Fibroblast of lung (primary cell): ENCODE results near the gene CT45A10. TPM values are rescaled to one million over a fixed set of nuclear protein-coding genes. Genes with fewer than 3 reads are reported as not detected.
"Not testable (repeated sequence)": the region's sequence is repeated elsewhere in the genome, so short reads cannot be mapped to it uniquely, and the experiment has no call there.

ENCODE experiments used
- DNase-seq, 2 donors: peaks; one replicate each; pipeline versions ENCODE4 v3.0.0 to v3.0.0-alpha.2; 2010; ENCODE audit warnings: low read depth in 2 of 2
- H2AFZ ChIP-seq: 2 replicates; pipeline ENCODE4 v1.5.1; 2012; ENCODE audit warnings: low read length, control low read depth, inconsistent platforms
- H3K27ac ChIP-seq: 2 replicates; pipeline ENCODE4 v1.5.1; 2011; ENCODE audit warnings: low read length, control low read depth; ENCODE audit not compliant: insufficient read depth
- H3K27me3 ChIP-seq: 2 replicates; pipeline ENCODE4 v1.5.1; 2011; ENCODE audit warnings: mild to moderate bottlenecking, low read length; ENCODE audit not compliant: control insufficient read depth, insufficient read depth
- H3K36me3 ChIP-seq: 2 replicates; pipeline ENCODE4 v1.5.1; 2011; ENCODE audit warnings: low read length; ENCODE audit not compliant: control insufficient read depth, insufficient read depth
- H3K4me1 ChIP-seq: 2 replicates; pipeline ENCODE4 v1.5.1; 2011; ENCODE audit warnings: low read length; ENCODE audit not compliant: control insufficient read depth, insufficient read depth; ENCODE audit errors: extremely low read depth
- H3K4me2 ChIP-seq: 2 replicates; pipeline ENCODE4 v1.5.1; 2011; ENCODE audit warnings: low read length, control low read depth; ENCODE audit not compliant: insufficient read depth; ENCODE audit errors: extremely low read depth
- H3K4me3 ChIP-seq, 4 experiments: fragments of 200-600 bp in 1 of 4; sonication (generic) in 1 of 4; replicated peaks in 1 of 4; 2 replicates each; pipeline ENCODE4 v1.5.1; 2011 to 2016; ENCODE audit warnings: low read length in 4 of 4, low read depth in 3 of 4, mild to moderate bottlenecking in 3 of 4, control low read depth in 2 of 4, inconsistent platforms in 1 of 4, mixed read lengths in 1 of 4; ENCODE audit not compliant: insufficient read depth in 1 of 4; ENCODE audit errors: control extremely low read depth in 1 of 4
- H3K79me2 ChIP-seq: 2 replicates; pipeline ENCODE4 v1.5.1; 2012; ENCODE audit warnings: mild to moderate bottlenecking, low read length, inconsistent platforms; ENCODE audit not compliant: control insufficient read depth, insufficient read depth
- H3K9ac ChIP-seq: 2 replicates; pipeline ENCODE4 v1.5.1; 2011; ENCODE audit warnings: mild to moderate bottlenecking, low read length, control low read depth; ENCODE audit not compliant: insufficient read depth
- H3K9me3 ChIP-seq: 2 replicates; pipeline ENCODE4 v1.5.1; 2012; ENCODE audit warnings: low read depth, low read length; ENCODE audit not compliant: control insufficient read depth, insufficient read depth
- H4K20me1 ChIP-seq: 2 replicates; pipeline ENCODE4 v1.5.1; 2011; ENCODE audit warnings: low read length; ENCODE audit not compliant: control insufficient read depth, insufficient read depth; ENCODE audit errors: extremely low read depth
- polyA plus RNA-seq, 2 donors: library from polyadenylated mRNA; depleted of rRNA in 1 of 2; stranded (reverse) in 1 of 2; unstranded in 1 of 2; fragments of >200 nt; gene quantifications; 2 replicates each; pipeline ENCODE4 v1.2.1, GENCODE V29; 2011 to 2012; ENCODE audit warnings: missing spikeins in 1 of 2
- total RNA-seq: library from RNA; depleted of rRNA; stranded (reverse); fragments of >200 nt; gene quantifications from 2 replicates; pipeline ENCODE4 v1.2.1, GENCODE V29; 2014

CT45A10 gene
- total and polyA plus RNA-seq, 2 donors (not counting 1 experiment from before 2014, with no cell fraction given): not detected

- not testable (repeated sequence) for H2AFZ ChIP-seq, H3K9ac ChIP-seq, H3K4me2 ChIP-seq, H3K9me3 ChIP-seq, H4K20me1 ChIP-seq, H3K27me3 ChIP-seq, H3K79me2 ChIP-seq, H3K4me3 ChIP-seq, H3K27ac ChIP-seq, DNase-seq, H3K4me1 ChIP-seq, H3K36me3 ChIP-seq
Observed at GRCh38 chrX:135882741-135883140, 10.5 kb downstream of the CT45A10 start.

GRCh38 chrX:135871712-135872111 lies 21.5 kb downstream of the CT45A10 start, which contains the start of gene CT45A9:
TSS of gene CT45A9 (minus strand) at chrX:135871812. CDS start at chrX:135868061, 3,751 bp downstream.
- H4K20me1 ChIP-seq, H3K9ac ChIP-seq, H3K9me3 ChIP-seq, H3K4me2 ChIP-seq, DNase-seq, H2AFZ ChIP-seq, H3K27me3 ChIP-seq, H3K4me3 ChIP-seq, H3K27ac ChIP-seq, H3K36me3 ChIP-seq, H3K79me2 ChIP-seq, H3K4me1 ChIP-seq: not testable (repeated sequence)

GRCh38 chrX:135854438-135854837 lies 38.8 kb downstream of the CT45A10 start, which contains the start of gene CT45A8:
TSS of gene CT45A8 (minus strand) at chrX:135854538. CDS start at chrX:135850783, 3,755 bp downstream.
- not testable (repeated sequence) for H3K9me3 ChIP-seq, H3K9ac ChIP-seq, DNase-seq, H3K4me1 ChIP-seq, H3K27ac ChIP-seq, H3K4me3 ChIP-seq, H3K27me3 ChIP-seq, H3K79me2 ChIP-seq, H4K20me1 ChIP-seq, H3K36me3 ChIP-seq, H3K4me2 ChIP-seq, H2AFZ ChIP-seq

GRCh38 chrX:135837180-135837579 lies 56.1 kb downstream of the CT45A10 start, which contains the start of gene CT45A7:
TSS of gene CT45A7 (minus strand) at chrX:135837280. CDS start at chrX:135833533, 3,747 bp downstream.
- not testable (repeated sequence) for H2AFZ ChIP-seq, H3K27me3 ChIP-seq, H3K4me1 ChIP-seq, DNase-seq, H3K27ac ChIP-seq, H4K20me1 ChIP-seq, H3K79me2 ChIP-seq, H3K36me3 ChIP-seq, H3K4me3 ChIP-seq, H3K9ac ChIP-seq, H3K9me3 ChIP-seq, H3K4me2 ChIP-seq

Other genes starting within 250 kb of the CT45A10 start
- not detected in 2 replicates for gene CT45A1, start 179.8 kb downstream of the CT45A10 start, total RNA-seq
- gene CT45A1, start 179.8 kb downstream of the CT45A10 start, polyA plus RNA-seq: not detected in 2 replicates
- gene CT45A3, start 125.3 kb downstream of the CT45A10 start, total RNA-seq: not detected in 2 replicates
- gene CT45A3, start 125.3 kb downstream of the CT45A10 start, polyA plus RNA-seq: not detected in 2 replicates
- gene CT45A5, start 107.9 kb downstream of the CT45A10 start, total RNA-seq: not detected in 2 replicates
- gene CT45A5, start 107.9 kb downstream of the CT45A10 start, polyA plus RNA-seq: not detected in 2 replicates
- gene CT45A6, start 90.7 kb downstream of the CT45A10 start, total RNA-seq: not detected in 2 replicates
- gene CT45A6, start 90.7 kb downstream of the CT45A10 start, polyA plus RNA-seq: not detected in 2 replicates
- gene CT45A2, start 73.4 kb downstream of the CT45A10 start, total RNA-seq: not detected in 2 replicates
- not detected in 2 replicates for gene CT45A2, start 73.4 kb downstream of the CT45A10 start, polyA plus RNA-seq
- not detected in 2 replicates for gene CT45A7, start 56.2 kb downstream of the CT45A10 start, total RNA-seq
- gene CT45A7, start 56.2 kb downstream of the CT45A10 start, polyA plus RNA-seq: not detected in 2 replicates
- gene CT45A8, start 38.9 kb downstream of the CT45A10 start, total RNA-seq: not detected in 2 replicates
- not detected in 2 replicates for gene CT45A8, start 38.9 kb downstream of the CT45A10 start, polyA plus RNA-seq
- gene CT45A9, start 21.6 kb downstream of the CT45A10 start, total RNA-seq: not detected in 2 replicates
- not detected in 2 replicates for gene CT45A9, start 21.6 kb downstream of the CT45A10 start, polyA plus RNA-seq
- not detected in 2 replicates for gene SAGE1, start 272 bp upstream of the CT45A10 start, total RNA-seq
- gene SAGE1, start 272 bp upstream of the CT45A10 start, polyA plus RNA-seq: 0.05 TPM in 1 of 2 replicates, not detected in the other
- gene MMGT1, start 80.5 kb upstream of the CT45A10 start, total RNA-seq: 9.5 and 10.4 TPM in 2 replicates
- 26.9 and 27.9 TPM in 2 replicates for gene MMGT1, start 80.5 kb upstream of the CT45A10 start, polyA plus RNA-seq
- gene SLC9A6, start 92.0 kb upstream of the CT45A10 start, total RNA-seq: 18.2 and 30.4 TPM in 2 replicates
- 22.2 and 23.6 TPM in 2 replicates for gene SLC9A6, start 92.0 kb upstream of the CT45A10 start, polyA plus RNA-seq